ENCODE data around the gene NFIA.
"Not testable (repeated sequence)": the region's sequence is repeated elsewhere in the genome, so short reads cannot be mapped to it uniquely, and the experiment has no call there.

Gene NFIA

GRCh38 chr1:61274939-61275338 lies 192.6 kb downstream of the NFIA start:
- DNase-seq = no peak

- DNase-seq = no peak
These were observed 193.9 kb downstream of the NFIA start for GRCh38 chr1:61276246-61276645.

GRCh38 chr1:61277121-61277690 lies 194.8 kb downstream of the NFIA start:
- DNase-seq = no peak

- DNase-seq = not testable (repeated sequence)
These were observed 196.1 kb downstream of the NFIA start for GRCh38 chr1:61278503-61278902.

GRCh38 chr1:61278966-61279365 lies 196.6 kb downstream of the NFIA start:
- DNase-seq = no peak

GRCh38 chr1:61279570-61279969 lies 197.2 kb downstream of the NFIA start:
- DNase-seq = no peak

GRCh38 chr1:61280452-61280851 lies 198.1 kb downstream of the NFIA start:
- no peak for DNase-seq

GRCh38 chr1:61282387-61282786 lies 200.0 kb downstream of the NFIA start:
- DNase-seq = no peak

- DNase-seq = no peak
These were observed 202.0 kb downstream of the NFIA start for GRCh38 chr1:61284248-61284854.

- no peak for DNase-seq
These were observed 202.6 kb downstream of the NFIA start for GRCh38 chr1:61284936-61285335.

- no peak for DNase-seq
These were observed 203.1 kb downstream of the NFIA start for GRCh38 chr1:61285371-61285885.

- no peak for DNase-seq
These were observed 204.7 kb downstream of the NFIA start for GRCh38 chr1:61287014-61287413.

GRCh38 chr1:61287734-61288133 lies 205.4 kb downstream of the NFIA start:
- DNase-seq = peak; percentile 73

- DNase-seq = no peak
These were observed 207.1 kb downstream of the NFIA start for GRCh38 chr1:61289232-61290098.

GRCh38 chr1:61290525-61290924 lies 208.2 kb downstream of the NFIA start:
- no peak for DNase-seq

- no peak for DNase-seq
These were observed 210.8 kb downstream of the NFIA start for GRCh38 chr1:61293197-61293596.

GRCh38 chr1:61293986-61294504 lies 211.7 kb downstream of the NFIA start:
- DNase-seq = no peak

- DNase-seq = no peak
These were observed 212.6 kb downstream of the NFIA start for GRCh38 chr1:61294930-61295329.

- no peak for DNase-seq
These were observed 213.6 kb downstream of the NFIA start for GRCh38 chr1:61295818-61296537.

- no peak for DNase-seq
These were observed 215.5 kb downstream of the NFIA start for GRCh38 chr1:61297887-61298286.

GRCh38 chr1:61299463-61299862 lies 217.1 kb downstream of the NFIA start:
- DNase-seq = no peak

GRCh38 chr1:61300899-61301298 lies 218.5 kb downstream of the NFIA start:
- no peak for DNase-seq

Data from fibroblast of skin of abdomen (primary cell).